Thymus (tissue), 11 donors: Measurements from ENCODE around the gene NUP85. TPM values are rescaled to one million over a fixed set of nuclear protein-coding genes. Genes with fewer than 3 reads are reported as not detected.
A peak's percentile ranks its signal among the peaks of the same experiment; 100 is the strongest.
"Not testable (repeated sequence)": the region's sequence is repeated elsewhere in the genome, so short reads cannot be mapped to it uniquely, and the experiment has no call there.

ENCODE experiments used
- DNase-seq, 9 donors: peaks; one replicate each; pipeline ENCODE4 v3.0.0-alpha.2; 2013; ENCODE audit warnings: low spot score in 9 of 9, low read depth in 6 of 9, missing footprints in 1 of 9
- H3K27ac ChIP-seq, 2 donors: one replicate each; pipeline ENCODE4 v1.5.1; 2013; ENCODE audit warnings: control low read depth in 1 of 2, low read depth in 1 of 2, low read length in 1 of 2, mild to moderate bottlenecking in 1 of 2, moderate library complexity in 1 of 2
- H3K27me3 ChIP-seq, 2 donors: one replicate each; pipeline ENCODE4 v1.5.1; 2013; ENCODE audit warnings: low read length in 1 of 2; ENCODE audit not compliant: control insufficient read depth in 2 of 2, insufficient read depth in 1 of 2
- H3K36me3 ChIP-seq, 2 donors: one replicate each; pipeline ENCODE4 v1.5.1; 2013; ENCODE audit warnings: low read length in 1 of 2, mild to moderate bottlenecking in 1 of 2, moderate library complexity in 1 of 2; ENCODE audit not compliant: control insufficient read depth in 2 of 2, insufficient read depth in 2 of 2
- H3K4me1 ChIP-seq, 2 donors: one replicate each; pipeline ENCODE4 v1.5.1; 2013; ENCODE audit warnings: low read length in 2 of 2; ENCODE audit not compliant: control insufficient read depth in 2 of 2, insufficient read depth in 2 of 2
- H3K4me3 ChIP-seq, 2 donors: one replicate each; pipeline ENCODE4 v1.5.1; 2013; ENCODE audit warnings: low read length in 2 of 2, control low read depth in 1 of 2, mild to moderate bottlenecking in 1 of 2
- H3K9me3 ChIP-seq, 2 donors: one replicate each; pipeline ENCODE4 v1.5.1; 2013; ENCODE audit warnings: low read length in 1 of 2, mild to moderate bottlenecking in 1 of 2; ENCODE audit not compliant: control insufficient read depth in 2 of 2, insufficient read depth in 1 of 2
- WGBS: extraction: QIAGEN DNeasy Blood & Tissue Kit; methylation state at CpG from one replicate; pipeline ENCODE4 v1.1.7; 2013; 5-methylcytosine and 5-hydroxymethylcytosine counted together
- polyA plus RNA-seq: library from polyadenylated mRNA; stranded (reverse); fragments of 200-250 nt; gene quantifications from one replicate; pipeline ENCODE4 v1.2.3, GENCODE V29; 2013
- total RNA-seq: library from RNA; stranded (reverse); fragments of 120-200 nt; gene quantifications from one replicate; pipeline ENCODE4 v1.2.4, GENCODE V29; 2013
- donor health status: healthy.

Gene NUP85
- total and polyA plus RNA-seq, 2 donors: 54.5 to 88.3 TPM

- Histone ChIP-seq H3K4me3 (no peak overlapping the region), H3K27ac (no peak overlapping the region), H3K9me3 (no peaks in the 10 kb centered on the region), H3K27me3 (no peaks in the 10 kb centered on the region), H3K36me3 (peaks cover 6% of the 10 kb centered on the region in 2 donors), H3K4me1 (peaks cover 0 to 12% of the 10 kb centered on the region in 2 donors)
- 97% methylated on average over 8 of the region's 8 CpGs for WGBS
- no peak for DNase-seq
Measured at GRCh38 chr17:75252039-75252816, 46.7 kb downstream of the NUP85 start.

GRCh38 chr17:75255954-75256698 lies 50.6 kb downstream of the NUP85 start:
- not testable (repeated sequence) for H3K9me3 ChIP-seq, H3K4me3 ChIP-seq, H3K27ac ChIP-seq, H3K27me3 ChIP-seq, H3K36me3 ChIP-seq, DNase-seq
- 90% methylated on average over 10 of the region's 11 CpGs for WGBS
- peaks cover 8 to 15% of the 10 kb centered on the region in 2 donors for H3K4me1 ChIP-seq

DNA sequence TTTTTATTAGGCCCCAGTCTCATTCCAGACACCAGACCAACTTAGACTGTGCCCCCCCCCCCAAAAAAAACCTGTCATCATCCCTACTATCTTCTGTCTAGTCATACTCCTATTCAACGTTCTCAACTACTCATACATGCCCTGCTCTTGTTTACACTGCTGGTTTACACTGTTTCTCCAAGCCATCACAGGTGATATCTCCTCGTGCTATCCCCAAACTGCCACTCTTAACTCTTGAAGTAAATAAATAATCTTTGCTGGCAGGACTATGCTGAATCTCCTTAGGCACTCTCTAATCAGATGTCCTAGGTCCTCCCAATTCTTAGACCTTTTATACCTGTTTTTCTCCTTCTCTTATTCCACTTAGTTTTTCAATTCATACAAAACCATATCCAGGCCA lies 51.7 kb downstream of the NUP85 start:
- H3K9me3 ChIP-seq, H3K4me3 ChIP-seq, H3K36me3 ChIP-seq, DNase-seq, H3K27me3 ChIP-seq, H3K27ac ChIP-seq: not testable (repeated sequence)
- H3K4me1 ChIP-seq: peaks cover 10 to 17% of the 10 kb centered on the region in 2 donors
- WGBS: 87% methylated on average over 2 of the region's 2 CpGs

GRCh38 chr17:75260641-75261335 lies 55.3 kb downstream of the NUP85 start:
- H3K4me1 ChIP-seq: peaks cover 16 to 26% of the 10 kb centered on the region in 2 donors
- H3K4me3 ChIP-seq: peak overlapping the region; percentile 78 to 92
- H3K27ac ChIP-seq: peak overlapping the region; percentile 97 to 98
- H3K9me3 ChIP-seq: no peaks in the 10 kb centered on the region
- DNase-seq: no peak
- WGBS: 3% methylated on average over 31 of the region's 31 CpGs
- H3K36me3 ChIP-seq: peaks cover 10 to 26% of the 10 kb centered on the region in 2 donors
- no peaks in the 10 kb centered on the region for H3K27me3 ChIP-seq

GRCh38 chr17:75261336-75262111 lies 56.0 kb downstream of the NUP85 start, which contains the start of the genes GGA3 and MRPS7:
Gene GGA3, minus strand, starts transcription at chr17:75261606. Its CDS starts 19 bp downstream, at chr17:75261587.
Gene MRPS7, plus strand, starts transcription at chr17:75261879. Its CDS starts 22 bp downstream, at chr17:75261901.
- Histone ChIP-seq H3K36me3 (peaks cover 17 to 34% of the 10 kb centered on the region in 2 donors), H3K4me1 (peaks cover 16 to 26% of the 10 kb centered on the region in 2 donors), H3K9me3 (no peaks in the 10 kb centered on the region), H3K27me3 (no peaks in the 10 kb centered on the region), H3K27ac (peak within 1 kb of the TSS; percentile 97 to 98), H3K4me3 (peak within 1 kb of the TSS; percentile 78 to 92)
- WGBS: under 1% methylated on average over 68 of the region's 69 CpGs
- peak; percentile 88 to 99 (median 95) for DNase-seq

GRCh38 chr17:75262112-75262606 lies 56.7 kb downstream of the NUP85 start:
- peak overlapping the region; percentile 78 to 92 for H3K4me3 ChIP-seq
- peak overlapping the region; percentile 97 to 98 for H3K27ac ChIP-seq
- no peak for DNase-seq
- no peaks in the 10 kb centered on the region for H3K27me3 ChIP-seq
- H3K9me3 ChIP-seq: no peaks in the 10 kb centered on the region
- WGBS: 3% methylated on average over 23 of the region's 23 CpGs
- H3K36me3 ChIP-seq: peaks cover 24 to 40% of the 10 kb centered on the region in 2 donors
- peaks cover 16 to 26% of the 10 kb centered on the region in 2 donors for H3K4me1 ChIP-seq

DNA sequence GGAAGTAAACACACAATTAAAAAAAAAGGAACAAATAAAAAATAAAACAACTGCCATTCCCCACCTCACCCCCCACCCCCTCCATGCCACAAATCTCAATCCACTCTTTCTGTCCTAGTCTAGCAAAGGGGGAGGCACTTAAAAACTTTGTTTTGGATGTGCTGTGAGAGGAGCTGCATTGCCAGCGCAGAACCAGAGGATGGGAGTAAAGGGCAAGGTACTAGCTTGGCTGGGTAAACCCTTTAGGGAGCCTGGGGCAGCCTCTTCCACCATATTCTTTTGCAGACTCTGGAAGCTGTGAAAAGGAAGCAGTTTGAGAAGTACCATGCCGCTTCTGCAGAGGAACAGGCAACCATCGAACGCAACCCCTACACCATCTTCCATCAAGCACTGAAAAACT lies 57.6 kb downstream of the NUP85 start:
- Histone ChIP-seq H3K27ac (no peak overlapping the region), H3K4me3 (no peak overlapping the region), H3K9me3 (no peaks in the 10 kb centered on the region), H3K27me3 (no peaks in the 10 kb centered on the region), H3K36me3 (peaks cover 29 to 45% of the 10 kb centered on the region in 2 donors), H3K4me1 (peaks cover 16 to 26% of the 10 kb centered on the region in 2 donors)
- WGBS: 98% methylated on average over 4 of the region's 4 CpGs
- no peak for DNase-seq

- WGBS: 97% methylated on average over 17 of the region's 17 CpGs
- H3K9me3 ChIP-seq: no peaks in the 10 kb centered on the region
- peaks cover 29 to 45% of the 10 kb centered on the region in 2 donors for H3K36me3 ChIP-seq
- peaks cover 12 to 24% of the 10 kb centered on the region in 2 donors for H3K4me1 ChIP-seq
- H3K27ac ChIP-seq: no peak overlapping the region
- no peak overlapping the region for H3K4me3 ChIP-seq
- H3K27me3 ChIP-seq: peaks cover 0 to 7% of the 10 kb centered on the region in 2 donors
- no peak for DNase-seq
Measured at GRCh38 chr17:75265614-75266315, 60.3 kb downstream of the NUP85 start.
